ENCODE measurements around the gene VSIR.

VSIR gene

DNA sequence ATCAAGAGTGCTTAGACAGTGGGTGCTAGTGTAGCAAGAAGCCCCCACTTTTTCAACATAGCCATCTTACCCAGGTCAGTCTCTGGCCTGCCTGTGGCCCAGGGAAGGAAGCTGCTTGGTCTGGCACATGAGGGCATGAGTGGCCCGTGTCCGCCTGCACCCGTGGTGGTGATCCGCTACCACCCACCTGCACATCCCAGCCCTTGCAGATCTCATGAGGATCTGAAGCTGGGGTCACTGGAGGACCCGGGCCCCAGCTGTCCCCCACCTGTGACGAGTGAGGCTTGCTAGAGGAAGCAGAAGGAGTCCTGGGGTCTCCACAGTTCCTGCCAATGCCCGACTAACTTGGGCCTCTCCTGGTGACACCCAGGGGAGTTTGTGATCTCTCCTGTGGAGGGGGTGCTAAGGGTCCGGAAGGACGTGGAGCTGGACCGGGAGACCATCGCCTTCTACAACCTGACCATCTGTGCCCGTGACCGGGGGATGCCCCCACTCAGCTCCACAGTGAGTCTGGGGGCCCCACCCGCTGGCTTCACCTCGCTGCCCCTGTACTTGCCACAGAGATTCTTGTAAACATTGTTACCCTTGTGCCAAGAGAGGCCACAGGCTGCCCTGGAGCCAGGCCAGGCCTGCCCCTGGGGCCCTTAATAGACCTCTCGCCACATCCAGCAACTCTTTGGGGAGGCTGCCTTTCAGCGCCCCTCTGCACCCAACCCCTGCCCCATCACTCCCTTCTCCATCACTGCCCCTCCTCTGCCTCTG lies 10.8 kb upstream of the VSIR start:
- no peaks in the 10 kb centered on the region for H3K36me3 ChIP-seq (replicated peaks; ENCODE audit: low read depth, low read length)
- H2AFZ ChIP-seq (ENCODE audit: low read depth, low read length), result no peak overlapping the region
- H3K9ac ChIP-seq (ENCODE audit: low read length), result no peak overlapping the region
- H3K79me2 ChIP-seq (ENCODE audit: low read length), result no peaks in the 10 kb centered on the region
- no peaks in the 10 kb centered on the region for H3K9me3 ChIP-seq (ENCODE audit: insufficient read depth, low read length)
- H3K27ac ChIP-seq (ENCODE audit: low read length), result no peak overlapping the region
- H3K4me1 ChIP-seq (ENCODE audit: low read length), result no peaks in the 10 kb centered on the region
- peaks cover 16% of the 10 kb centered on the region for H3K27me3 ChIP-seq (ENCODE audit: low read depth, low read length)
- H4K20me1 ChIP-seq (ENCODE audit: insufficient read depth, low read length), result no peaks in the 10 kb centered on the region
- TF ChIP-seq CTCF (IDR thresholded peaks at IDR 0.05; ENCODE audit: low read depth, low read length) (no peak), EZH2phosphoT487 (IDR thresholded peaks at IDR 0.05; ENCODE audit: low read depth) (no peak)
- no peak overlapping the region for H3K4me2 ChIP-seq (ENCODE audit: low read length)
- no peak overlapping the region for H3K4me3 ChIP-seq (ENCODE audit: low read length)

GRCh38 chr10:71782917-71783490 lies 9.7 kb upstream of the VSIR start:
- TF ChIP-seq CTCF (IDR thresholded peaks at IDR 0.05; ENCODE audit: low read depth, low read length) (no peak), EZH2phosphoT487 (IDR thresholded peaks at IDR 0.05; ENCODE audit: low read depth) (no peak)
- H3K79me2 ChIP-seq (ENCODE audit: low read length), result no peaks in the 10 kb centered on the region

GRCh38 chr10:71782221-71782916 lies 9.0 kb upstream of the VSIR start:
- no peak overlapping the region for H3K4me3 ChIP-seq (ENCODE audit: low read length)
- H3K27me3 ChIP-seq (ENCODE audit: low read depth, low read length), result peaks cover 15% of the 10 kb centered on the region
- H3K4me1 ChIP-seq (ENCODE audit: low read length), result no peaks in the 10 kb centered on the region
- no peak overlapping the region for H3K9ac ChIP-seq (ENCODE audit: low read length)
- H3K27ac ChIP-seq (ENCODE audit: low read length), result no peak overlapping the region
- TF ChIP-seq CTCF (IDR thresholded peaks at IDR 0.05; ENCODE audit: low read depth, low read length) (no peak), EZH2phosphoT487 (IDR thresholded peaks at IDR 0.05; ENCODE audit: low read depth) (no peak)
- H3K36me3 ChIP-seq (replicated peaks; ENCODE audit: low read depth, low read length), result no peaks in the 10 kb centered on the region
- H3K4me2 ChIP-seq (ENCODE audit: low read length), result no peak overlapping the region
- H2AFZ ChIP-seq (ENCODE audit: low read depth, low read length), result no peak overlapping the region
- H4K20me1 ChIP-seq (ENCODE audit: insufficient read depth, low read length), result no peaks in the 10 kb centered on the region
- no peaks in the 10 kb centered on the region for H3K9me3 ChIP-seq (ENCODE audit: insufficient read depth, low read length)
- no peaks in the 10 kb centered on the region for H3K79me2 ChIP-seq (ENCODE audit: low read length)

More at GRCh38 chr10:71782917-71783490, 9.7 kb upstream of the VSIR start:
- no peaks in the 10 kb centered on the region for H4K20me1 ChIP-seq (ENCODE audit: insufficient read depth, low read length)
- H3K27me3 ChIP-seq (ENCODE audit: low read depth, low read length), result peaks cover 15% of the 10 kb centered on the region
- no peaks in the 10 kb centered on the region for H3K4me1 ChIP-seq (ENCODE audit: low read length)
- H3K4me2 ChIP-seq (ENCODE audit: low read length), result no peak overlapping the region
- H3K36me3 ChIP-seq (replicated peaks; ENCODE audit: low read depth, low read length), result no peaks in the 10 kb centered on the region
- no peak overlapping the region for H3K9ac ChIP-seq (ENCODE audit: low read length)
- H3K4me3 ChIP-seq (ENCODE audit: low read length), result no peak overlapping the region
- no peak overlapping the region for H2AFZ ChIP-seq (ENCODE audit: low read depth, low read length)
- H3K27ac ChIP-seq (ENCODE audit: low read length), result no peak overlapping the region
- H3K9me3 ChIP-seq (ENCODE audit: insufficient read depth, low read length), result no peaks in the 10 kb centered on the region

DNA sequence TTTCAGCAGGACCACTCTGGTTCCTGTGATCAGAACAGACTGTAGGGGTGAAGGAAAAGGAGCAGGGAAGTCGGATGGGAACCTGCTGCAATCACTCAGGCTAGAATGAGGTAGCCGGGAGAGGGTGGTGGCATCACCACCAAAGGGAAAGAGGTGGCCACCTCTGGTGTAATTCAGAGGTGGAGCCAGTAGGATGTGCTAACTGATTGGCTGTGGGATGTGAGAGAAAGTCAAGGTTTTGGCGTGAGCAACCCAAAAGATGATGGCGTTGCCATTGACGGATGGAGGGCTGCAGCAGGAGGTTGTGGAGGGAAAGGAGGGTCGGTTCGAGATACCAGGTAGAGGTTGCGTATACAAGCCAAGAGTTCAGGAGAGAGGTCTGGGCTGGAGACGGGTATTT lies 7.4 kb upstream of the VSIR start:
- Histone ChIP-seq H4K20me1 (ENCODE audit: insufficient read depth, low read length) (no peaks in the 10 kb centered on the region), H3K27me3 (ENCODE audit: low read depth, low read length) (peaks cover 6% of the 10 kb centered on the region), H3K4me3 (ENCODE audit: low read length) (no peak overlapping the region), H3K9me3 (ENCODE audit: insufficient read depth, low read length) (no peaks in the 10 kb centered on the region), H3K4me2 (ENCODE audit: low read length) (no peak overlapping the region), H3K79me2 (ENCODE audit: low read length) (no peaks in the 10 kb centered on the region), H3K36me3 (replicated peaks; ENCODE audit: low read depth, low read length) (no peaks in the 10 kb centered on the region), H3K27ac (ENCODE audit: low read length) (no peak overlapping the region), H2AFZ (ENCODE audit: low read depth, low read length) (no peak overlapping the region), H3K4me1 (ENCODE audit: low read length) (peaks cover 11% of the 10 kb centered on the region), H3K9ac (ENCODE audit: low read length) (no peak overlapping the region)
- TF ChIP-seq EZH2phosphoT487 (IDR thresholded peaks at IDR 0.05; ENCODE audit: low read depth) (no peak), CTCF (IDR thresholded peaks at IDR 0.05; ENCODE audit: low read depth, low read length) (peak; percentile 13; the same call in 1 of the 2 replicates)
